Panc1 (cell line): Measurements from ENCODE around the gene BRI3BP. TPM values are rescaled to one million over a fixed set of nuclear protein-coding genes. Genes with fewer than 3 reads are reported as not detected.

Source experiments
- ATAC-seq: fragments of 200-7000 bp; cut with Tn5 transposase; 2 replicates; pipeline ENCODE4 v1.9.1; 2020; ENCODE audit warnings: mild to moderate bottlenecking, moderate library complexity
- BruUV-seq: library from RNA; stranded (reverse); fragments of 400-500 nt; replicated peaks from 2 replicates; lab custom pipeline; 2021; lab: Mats Ljungman, UMichigan
- CTCF ChIA-PET: fragments of 300-600 bp; sonication (Branson Sonifier 250); formaldehyde crosslinking; loops from one replicate; lab custom pipeline; 2022; ENCODE audit warnings: antibody characterized with exemption; lab: Charles Lee
- POLR2A ChIA-PET: fragments of 300-600 bp; sonication (Branson Sonifier 250); formaldehyde crosslinking; loops from one replicate; lab custom pipeline; 2022; ENCODE audit warnings: antibody characterized with exemption; lab: Charles Lee
- DNase-seq: peaks from one replicate; pipeline ENCODE4 v3.0.0-alpha.2; 2010; ENCODE audit warnings: low read depth, low spot score
- H3K27ac ChIP-seq: 2 replicates; pipeline ENCODE4 v1.5.1; 2011; ENCODE audit warnings: mild to moderate bottlenecking, low read length, inconsistent platforms
- H3K27me3 ChIP-seq: fragments of 200-500 bp; sonication (Bioruptor generic); 2 replicates; pipeline ENCODE4 v1.6.0; 2014; ENCODE audit warnings: low read length, inconsistent platforms; ENCODE audit not compliant: control insufficient read depth, insufficient read depth
- H3K36me3 ChIP-seq: fragments of 200-500 bp; sonication (Bioruptor generic); 2 replicates; pipeline ENCODE4 v1.5.1; 2014; ENCODE audit warnings: inconsistent platforms, mild to moderate bottlenecking, low read length, moderate library complexity; ENCODE audit not compliant: control insufficient read depth, insufficient read depth
- H3K4me1 ChIP-seq: 2 replicates; pipeline ENCODE4 v1.5.1; 2011; ENCODE audit warnings: inconsistent platforms, mild to moderate bottlenecking, low read length, moderate library complexity; ENCODE audit not compliant: control insufficient read depth, insufficient read depth
- H3K4me3 ChIP-seq, 2 experiments: 2 replicates each; pipeline ENCODE4 v1.5.1; 2011 to 2012; ENCODE audit warnings: low read depth in 2 of 2, low read length in 2 of 2, mild to moderate bottlenecking in 2 of 2, inconsistent platforms in 1 of 2, moderate library complexity in 1 of 2
- H3K9me3 ChIP-seq: fragments of 200-500 bp; sonication (Bioruptor generic); 2 replicates; pipeline ENCODE4 v1.5.1; 2014; ENCODE audit warnings: low read depth, mild to moderate bottlenecking, inconsistent platforms, low read length, moderate library complexity; ENCODE audit not compliant: control insufficient read depth, insufficient read depth
- POLR2AphosphoS5 ChIP-seq: IDR thresholded peaks from 2 replicates; pipeline ENCODE4 v1.6.1; 2012; ENCODE audit warnings: mild to moderate bottlenecking, low read depth, low read length, moderate library complexity
- SIN3A ChIP-seq: IDR thresholded peaks from 2 replicates; pipeline ENCODE4 v1.6.1; 2012; ENCODE audit warnings: low read depth, mild to moderate bottlenecking, low read length, moderate library complexity, borderline replicate concordance; ENCODE audit not compliant: insufficient read depth
- TCF7L2 ChIP-seq: IDR thresholded peaks from 2 replicates; pipeline ENCODE4 v1.6.1; 2011; ENCODE audit warnings: mild to moderate bottlenecking, low read depth, low read length, inconsistent platforms
- in situ Hi-C: cut with HindIII; loops from 2 replicates; pipeline ENCODE4 v1.10.0; 2016; ENCODE audit warnings: low sequenced_read_pairs, low pct_unique_long_range_greater_than_20kb
- intact Hi-C: fragments of 100-400 bp; cut with micrococcal nuclease; formaldehyde crosslinking; loops from one replicate; pipeline ENCODE4 v1.10.0; 2022; ENCODE audit not compliant: unreplicated experiment
- total RNA-seq: library from RNA; stranded (reverse); gene quantifications from one replicate; pipeline ENCODE4 v1.2.1, GENCODE V29; 2021; ENCODE audit not compliant: unreplicated experiment
- TF ChIP-seq, protein P1 (sequence below): fragments of 450-650 bp; IDR thresholded peaks from 2 replicates; pipeline ENCODE4 v1.5.1; 2017; ENCODE audit warnings: mild to moderate bottlenecking
- TF ChIP-seq, protein P2 (sequence below), 2 experiments: IDR thresholded peaks; 2 replicates each; pipeline ENCODE4 v1.6.1; 2011 to 2012; ENCODE audit warnings: low read depth in 2 of 2, control low read depth in 1 of 2, low read length in 1 of 2, mild to moderate bottlenecking in 1 of 2, moderate library complexity in 1 of 2; ENCODE audit not compliant: insufficient read depth in 1 of 2

The BRI3BP gene
- total RNA-seq, 1 experiment from 2014 or later = 35.1 TPM

DNA sequence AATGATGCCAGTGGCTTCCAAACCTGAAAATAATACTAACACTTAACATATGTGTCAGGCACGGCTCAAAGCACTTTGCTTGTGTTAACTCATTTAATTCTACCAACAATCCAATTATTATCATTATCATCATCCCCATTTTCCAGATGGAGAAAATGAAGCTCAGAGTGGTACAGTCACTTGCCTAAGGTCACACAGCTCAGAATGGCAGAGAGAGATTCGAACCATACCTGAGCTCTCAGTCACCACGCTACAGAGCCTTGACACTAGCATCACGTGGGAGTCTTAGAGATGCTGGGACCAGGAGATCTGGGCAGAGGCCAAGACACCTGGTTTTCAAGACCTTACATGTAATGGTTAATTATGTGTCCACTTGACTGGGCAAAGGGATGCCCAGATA lies 38.7 kb upstream of the BRI3BP start:
- ATAC-seq (no peak), DNase-seq (no peak)
- H3K4me1 ChIP-seq = no peaks in the 10 kb centered on the region
- H3K4me3 ChIP-seq = no peak overlapping the region
- in situ Hi-C loops = no loop called here
- ChIA-PET POLR2A (no interaction called here), CTCF (no interaction called here)
- BruUV-seq = TSS peak; percentile 69
- no peaks in the 10 kb centered on the region for H3K27me3 ChIP-seq
- H3K36me3 ChIP-seq = peaks cover 10% of the 10 kb centered on the region
- H3K9me3 ChIP-seq = no peaks in the 10 kb centered on the region
- intact Hi-C loops = no loop called here
- no peak overlapping the region for H3K27ac ChIP-seq
- TF ChIP-seq TCF7L2 (no peak), SIN3A (no peak), POLR2AphosphoS5 (no peak)
- TF ChIP-seq, protein P1, sequence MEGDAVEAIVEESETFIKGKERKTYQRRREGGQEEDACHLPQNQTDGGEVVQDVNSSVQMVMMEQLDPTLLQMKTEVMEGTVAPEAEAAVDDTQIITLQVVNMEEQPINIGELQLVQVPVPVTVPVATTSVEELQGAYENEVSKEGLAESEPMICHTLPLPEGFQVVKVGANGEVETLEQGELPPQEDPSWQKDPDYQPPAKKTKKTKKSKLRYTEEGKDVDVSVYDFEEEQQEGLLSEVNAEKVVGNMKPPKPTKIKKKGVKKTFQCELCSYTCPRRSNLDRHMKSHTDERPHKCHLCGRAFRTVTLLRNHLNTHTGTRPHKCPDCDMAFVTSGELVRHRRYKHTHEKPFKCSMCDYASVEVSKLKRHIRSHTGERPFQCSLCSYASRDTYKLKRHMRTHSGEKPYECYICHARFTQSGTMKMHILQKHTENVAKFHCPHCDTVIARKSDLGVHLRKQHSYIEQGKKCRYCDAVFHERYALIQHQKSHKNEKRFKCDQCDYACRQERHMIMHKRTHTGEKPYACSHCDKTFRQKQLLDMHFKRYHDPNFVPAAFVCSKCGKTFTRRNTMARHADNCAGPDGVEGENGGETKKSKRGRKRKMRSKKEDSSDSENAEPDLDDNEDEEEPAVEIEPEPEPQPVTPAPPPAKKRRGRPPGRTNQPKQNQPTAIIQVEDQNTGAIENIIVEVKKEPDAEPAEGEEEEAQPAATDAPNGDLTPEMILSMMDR = no peak
- TF ChIP-seq, protein P2, sequence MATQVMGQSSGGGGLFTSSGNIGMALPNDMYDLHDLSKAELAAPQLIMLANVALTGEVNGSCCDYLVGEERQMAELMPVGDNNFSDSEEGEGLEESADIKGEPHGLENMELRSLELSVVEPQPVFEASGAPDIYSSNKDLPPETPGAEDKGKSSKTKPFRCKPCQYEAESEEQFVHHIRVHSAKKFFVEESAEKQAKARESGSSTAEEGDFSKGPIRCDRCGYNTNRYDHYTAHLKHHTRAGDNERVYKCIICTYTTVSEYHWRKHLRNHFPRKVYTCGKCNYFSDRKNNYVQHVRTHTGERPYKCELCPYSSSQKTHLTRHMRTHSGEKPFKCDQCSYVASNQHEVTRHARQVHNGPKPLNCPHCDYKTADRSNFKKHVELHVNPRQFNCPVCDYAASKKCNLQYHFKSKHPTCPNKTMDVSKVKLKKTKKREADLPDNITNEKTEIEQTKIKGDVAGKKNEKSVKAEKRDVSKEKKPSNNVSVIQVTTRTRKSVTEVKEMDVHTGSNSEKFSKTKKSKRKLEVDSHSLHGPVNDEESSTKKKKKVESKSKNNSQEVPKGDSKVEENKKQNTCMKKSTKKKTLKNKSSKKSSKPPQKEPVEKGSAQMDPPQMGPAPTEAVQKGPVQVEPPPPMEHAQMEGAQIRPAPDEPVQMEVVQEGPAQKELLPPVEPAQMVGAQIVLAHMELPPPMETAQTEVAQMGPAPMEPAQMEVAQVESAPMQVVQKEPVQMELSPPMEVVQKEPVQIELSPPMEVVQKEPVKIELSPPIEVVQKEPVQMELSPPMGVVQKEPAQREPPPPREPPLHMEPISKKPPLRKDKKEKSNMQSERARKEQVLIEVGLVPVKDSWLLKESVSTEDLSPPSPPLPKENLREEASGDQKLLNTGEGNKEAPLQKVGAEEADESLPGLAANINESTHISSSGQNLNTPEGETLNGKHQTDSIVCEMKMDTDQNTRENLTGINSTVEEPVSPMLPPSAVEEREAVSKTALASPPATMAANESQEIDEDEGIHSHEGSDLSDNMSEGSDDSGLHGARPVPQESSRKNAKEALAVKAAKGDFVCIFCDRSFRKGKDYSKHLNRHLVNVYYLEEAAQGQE (IDR thresholded peaks at IDR 0.05; ENCODE audit: insufficient read depth in 1 of 2, low read depth in 2 of 2, low read length in 1 of 2) = no peak

DNA sequence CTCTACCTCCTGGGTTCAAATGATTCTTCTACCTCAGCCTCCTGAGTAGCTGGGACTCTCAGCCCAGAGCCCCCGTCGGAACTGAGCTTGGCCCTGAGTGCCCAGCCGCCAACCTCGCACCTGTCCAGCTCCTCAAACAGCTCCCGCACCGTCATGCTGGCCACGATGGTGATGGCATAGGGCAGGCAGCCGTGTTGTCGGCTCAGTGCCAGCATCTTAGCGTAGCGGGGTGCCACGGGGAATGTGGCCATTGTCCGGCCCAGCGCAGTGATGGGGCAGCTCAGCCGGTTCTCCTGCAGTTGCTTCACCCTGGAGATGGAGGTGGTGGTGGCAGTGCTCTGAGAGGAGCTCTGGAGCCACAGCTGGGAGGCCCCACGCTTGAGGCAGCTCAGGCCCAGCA lies 36.9 kb upstream of the BRI3BP start:
- H3K36me3 ChIP-seq = peaks cover 14% of the 10 kb centered on the region
- in situ Hi-C loops = no loop called here
- H3K9me3 ChIP-seq = no peaks in the 10 kb centered on the region
- TF ChIP-seq, protein P1 = no peak
- TF ChIP-seq POLR2AphosphoS5 = no peak
- ChIA-PET CTCF (interaction anchor here (0.7 kb wide), 1 partner anchor 114 kb away, joined by 4 read pairs; no protein-coding TSS in a partner anchor), POLR2A (no interaction called here)
- no peaks in the 10 kb centered on the region for H3K27me3 ChIP-seq
- H3K4me3 ChIP-seq = no peak overlapping the region
- no TSS peak for BruUV-seq
- intact Hi-C loops = no loop called here
- H3K4me1 ChIP-seq = no peaks in the 10 kb centered on the region
- DNase-seq = no peak
- H3K27ac ChIP-seq = no peak overlapping the region
- 0 out of 2 replicates have a peak, but pooled peaks have one; percentile 18 for ATAC-seq
